GM21576 (cell line): ENCODE measurements around the gene WBP1L.
"Not testable (repeated sequence)": the region's sequence is repeated elsewhere in the genome, so short reads cannot be mapped to it uniquely, and the experiment has no call there.

ENCODE experiments used
- ATAC-seq: cut with Tn5 transposase; IDR thresholded peaks from one replicate; pipeline ENCODE4 v1.9.1; 2021; ENCODE audit warnings: mild to moderate bottlenecking, moderate library complexity; ENCODE audit not compliant: unreplicated experiment

WBP1L gene

GRCh38 chr10:102802920-102803534, 59.3 kb downstream of the WBP1L start:
- no peak for ATAC-seq

DNA sequence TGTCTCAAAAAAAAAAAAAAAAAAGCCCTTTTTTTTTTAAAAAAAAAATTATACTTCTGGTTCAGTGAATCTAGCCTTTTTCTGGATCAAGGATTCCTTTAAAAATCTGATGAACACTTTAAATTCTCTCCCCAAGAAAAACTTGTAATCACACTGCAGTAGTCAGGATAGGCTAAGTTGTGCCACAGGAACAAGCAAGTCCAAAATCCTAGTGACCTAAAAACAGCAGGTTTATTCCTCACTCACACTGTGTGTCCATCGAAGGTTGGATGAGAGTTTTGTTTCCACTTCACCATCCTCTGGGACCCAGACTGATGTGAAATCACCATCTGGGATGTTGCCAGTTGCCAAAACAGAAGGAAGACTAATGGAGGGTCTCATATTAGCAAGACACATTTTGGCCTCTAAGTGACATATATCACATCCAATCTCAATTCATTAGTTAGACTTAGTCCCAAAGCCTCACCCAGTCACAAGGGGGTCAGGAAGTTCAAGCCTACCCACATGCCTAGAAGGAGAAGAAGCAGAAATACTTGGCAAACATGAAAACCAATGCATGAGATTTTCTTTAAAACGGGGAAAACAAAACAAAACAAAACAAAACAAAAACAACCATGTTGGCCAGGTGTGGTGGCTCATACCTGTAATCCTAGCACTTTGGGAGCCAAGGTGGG, 60.8 kb downstream of the WBP1L start:
- no peak for ATAC-seq

- no peak for ATAC-seq
Observed at GRCh38 chr10:102808380-102808779, 64.6 kb downstream of the WBP1L start.

DNA sequence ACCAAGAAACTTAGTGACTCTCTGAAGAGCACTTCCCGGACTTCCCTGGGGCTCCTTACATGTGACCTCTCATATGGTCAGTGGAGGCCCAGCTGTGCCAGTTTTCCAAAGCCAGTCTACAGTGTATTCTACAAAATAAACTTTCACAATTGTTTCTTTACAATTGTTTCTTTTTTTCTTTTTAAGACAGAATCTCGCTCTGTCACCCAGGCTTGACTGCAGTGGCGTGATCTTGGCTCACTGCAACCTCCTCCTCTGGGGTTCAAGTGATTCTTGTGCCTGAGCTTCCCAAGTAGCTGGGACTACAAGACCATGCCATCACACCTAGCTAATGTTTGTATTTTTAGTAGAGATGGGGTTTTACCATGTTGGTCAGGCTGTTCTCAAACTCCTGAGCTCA, 67.6 kb downstream of the WBP1L start:
- no peak for ATAC-seq

- ATAC-seq: no peak
Observed at GRCh38 chr10:102812231-102812876, 68.6 kb downstream of the WBP1L start.

GRCh38 chr10:102813017-102813541, 69.3 kb downstream of the WBP1L start:
- ATAC-seq: no peak

DNA sequence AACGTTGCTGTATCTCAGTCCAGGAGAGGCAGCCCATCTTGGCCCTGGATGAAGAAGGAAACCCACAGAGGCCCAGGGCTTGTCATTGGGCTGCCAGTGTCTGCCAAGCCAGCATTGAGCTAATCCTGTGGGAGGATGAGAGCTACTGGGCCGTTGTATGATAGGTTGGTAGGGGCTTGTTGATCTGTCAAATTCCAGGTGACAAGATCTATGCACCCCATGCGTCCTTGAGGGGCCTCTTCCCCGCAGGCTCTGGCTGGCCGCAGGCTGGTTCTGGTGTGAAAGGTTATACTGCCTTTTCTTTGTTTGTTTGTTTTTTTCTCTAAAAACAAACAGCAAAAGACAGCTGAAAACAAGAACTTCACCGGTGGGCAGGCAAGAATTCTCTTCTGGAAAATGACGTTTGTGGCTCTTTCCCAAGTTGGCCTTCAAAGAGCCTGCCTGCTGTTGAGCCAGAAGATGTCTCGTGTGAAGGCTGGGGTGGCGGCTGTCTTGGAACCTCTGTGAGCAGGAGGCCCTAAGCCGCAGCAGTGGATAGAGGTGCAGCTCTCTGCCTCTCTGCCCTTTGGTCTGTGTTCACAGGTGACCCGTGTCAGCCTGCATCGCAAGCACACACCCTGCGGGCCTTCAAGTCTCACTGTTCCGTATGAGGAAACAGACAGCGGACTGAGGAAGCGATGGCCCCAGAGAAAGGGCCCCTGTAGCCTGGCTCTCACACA, 70.1 kb downstream of the WBP1L start:
- ATAC-seq: no peak

DNA sequence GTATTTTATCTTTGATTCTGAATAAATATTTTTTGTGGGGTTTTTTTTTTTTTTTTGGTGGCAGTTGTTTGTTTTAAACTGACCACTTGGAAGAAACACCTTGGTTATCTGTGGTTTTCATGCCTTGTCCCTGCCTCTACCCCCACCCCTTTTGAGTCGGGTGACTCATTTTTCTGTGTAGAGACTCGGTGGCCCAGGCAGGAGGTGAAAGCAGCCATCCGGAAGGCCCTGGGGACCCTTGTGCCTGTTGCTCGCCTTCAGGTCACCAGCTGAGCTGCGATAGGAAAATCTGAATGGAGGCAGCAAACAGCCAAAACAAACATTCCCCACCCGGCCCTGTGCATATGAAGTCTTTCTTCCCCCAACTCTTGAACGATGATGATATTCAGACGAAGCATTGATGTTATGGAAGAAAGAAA, 70.7 kb downstream of the WBP1L start:
- ATAC-seq: no peak

DNA sequence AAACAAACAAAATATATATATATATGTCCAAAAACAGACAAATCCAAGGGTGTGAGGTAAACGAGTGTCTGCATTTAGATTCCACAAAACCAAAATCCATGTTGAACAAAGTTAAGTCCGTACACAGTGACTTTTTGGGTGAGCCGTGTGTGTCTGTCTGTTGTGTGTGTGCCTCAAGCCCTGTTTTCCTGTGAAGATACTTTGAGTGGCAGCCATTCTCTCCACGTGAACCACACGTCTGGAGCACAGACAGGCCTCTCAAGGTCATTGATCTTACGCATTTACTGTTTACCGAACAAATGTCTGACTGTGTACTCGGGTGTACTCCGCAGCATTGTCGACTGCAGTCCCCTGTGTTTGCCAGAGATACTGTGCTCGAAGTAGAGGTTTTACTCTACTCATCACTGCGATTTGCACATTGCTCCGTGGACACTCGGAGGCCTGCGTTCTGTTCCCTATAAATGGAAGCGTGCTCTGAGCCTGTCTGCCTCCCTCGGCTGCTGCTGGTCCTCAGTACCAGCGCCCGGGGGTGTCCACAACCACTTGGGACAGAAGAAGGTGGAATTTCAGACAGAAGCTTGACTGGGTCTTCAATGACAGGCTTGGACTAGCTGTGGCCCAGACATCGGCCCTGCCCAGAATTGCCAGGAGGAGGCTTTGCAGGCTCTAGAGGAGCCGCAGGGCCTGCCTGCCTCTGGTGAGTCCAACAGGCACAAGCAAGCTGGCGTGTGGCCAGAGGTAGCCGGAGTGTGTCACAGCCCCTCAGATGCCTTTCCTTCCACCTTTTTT, 71.3 kb downstream of the WBP1L start:
- no peak for ATAC-seq

DNA sequence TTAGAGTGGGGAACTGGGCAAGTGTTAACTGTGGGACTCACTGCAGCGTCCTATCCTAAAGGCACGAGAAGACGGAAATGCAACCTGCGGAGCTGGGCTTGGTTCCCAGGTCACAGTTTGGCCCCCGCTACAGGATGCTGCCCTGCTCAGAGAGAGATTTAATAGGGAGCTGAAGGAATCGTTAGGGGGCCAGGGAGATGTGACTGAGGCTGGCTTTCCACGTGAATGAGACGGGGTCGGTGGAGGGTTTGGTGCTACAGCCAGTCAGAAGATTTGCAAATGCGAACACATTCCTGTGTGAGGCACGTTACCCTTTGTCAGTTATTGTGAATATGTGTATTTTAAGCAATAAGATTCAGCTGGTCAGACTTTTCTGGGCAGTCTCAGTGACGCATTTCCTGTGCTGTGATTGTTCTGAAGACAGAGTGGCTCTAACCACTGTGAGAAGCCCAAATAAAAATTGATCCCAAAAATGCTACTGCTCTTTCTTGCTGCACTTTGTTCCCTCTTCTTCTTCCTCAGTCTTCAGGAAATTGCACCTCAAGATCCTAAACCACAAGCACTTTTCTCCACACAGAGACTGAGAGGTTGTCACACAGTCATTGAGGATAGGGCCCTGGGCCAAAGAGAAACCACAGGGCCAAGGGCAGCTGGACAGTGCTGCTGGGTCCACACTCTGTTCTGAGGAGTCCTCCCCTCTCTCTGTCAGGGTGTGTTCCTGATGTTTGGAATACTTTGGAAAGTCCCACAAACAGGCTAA, 72.2 kb downstream of the WBP1L start:
- no peak for ATAC-seq

GRCh38 chr10:102817175-102817574, 73.4 kb downstream of the WBP1L start:
- ATAC-seq: no peak

DNA sequence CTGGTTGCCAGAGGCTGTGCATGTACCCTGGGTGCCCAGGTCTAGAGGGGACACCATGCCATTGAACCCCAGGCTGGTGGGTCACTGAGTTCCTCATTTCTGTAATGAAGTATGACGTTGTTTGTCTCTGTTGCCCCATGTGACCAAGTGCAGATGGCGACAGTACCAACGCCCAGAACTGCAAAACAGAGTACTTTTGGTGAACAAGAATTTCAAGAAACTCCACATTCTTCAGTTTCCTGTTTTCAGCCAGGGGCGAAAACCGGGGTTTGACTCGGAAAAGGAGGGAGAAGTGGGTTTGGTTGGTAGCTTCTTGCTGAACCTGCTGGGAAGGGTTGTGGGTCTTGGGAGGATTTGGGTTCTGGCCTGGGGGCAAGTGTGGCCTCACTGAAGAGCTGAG, 75.3 kb downstream of the WBP1L start:
- no peak for ATAC-seq

DNA sequence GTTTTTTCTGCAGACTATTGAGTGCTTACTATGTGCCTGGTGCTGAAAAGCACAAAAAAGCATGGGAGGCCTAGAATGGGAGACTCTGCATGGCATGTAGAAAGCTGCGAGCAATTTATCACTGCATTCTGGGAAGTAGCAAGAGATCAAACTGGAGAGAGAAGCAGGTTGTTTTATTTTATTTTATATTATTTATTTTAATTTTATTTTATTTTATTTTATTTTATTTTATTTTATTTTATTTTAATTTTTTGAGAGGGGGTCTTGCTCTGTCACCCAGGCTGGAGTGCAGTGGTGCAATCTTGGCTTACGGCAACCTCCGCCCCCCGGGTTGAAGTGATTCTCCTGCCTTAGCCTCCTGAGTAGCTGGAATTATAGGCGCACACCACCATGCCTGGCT, 76.3 kb downstream of the WBP1L start:
- not testable (repeated sequence) for ATAC-seq

- ATAC-seq: no peak
Observed at GRCh38 chr10:102822222-102822621, 78.5 kb downstream of the WBP1L start.

DNA sequence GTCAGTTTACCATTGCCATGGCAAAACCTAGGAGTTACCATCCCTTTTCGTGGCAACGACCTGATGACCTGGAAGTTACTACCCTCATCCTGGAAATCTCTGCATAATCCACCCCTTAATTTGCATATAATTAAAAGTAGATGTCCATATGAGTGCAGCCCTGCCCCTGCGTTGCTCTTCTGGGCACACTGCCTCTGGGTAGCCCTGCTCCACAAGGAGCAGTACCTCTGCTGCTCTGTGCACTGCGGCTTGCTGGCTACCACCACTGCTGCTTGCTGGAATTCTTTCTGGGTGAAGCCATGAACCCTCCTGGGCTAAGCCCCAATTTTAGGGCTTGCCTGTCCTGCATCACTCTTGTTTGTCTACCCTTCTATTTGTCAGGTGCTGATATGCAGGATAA, 80.9 kb downstream of the WBP1L start:
- no peak for ATAC-seq

DNA sequence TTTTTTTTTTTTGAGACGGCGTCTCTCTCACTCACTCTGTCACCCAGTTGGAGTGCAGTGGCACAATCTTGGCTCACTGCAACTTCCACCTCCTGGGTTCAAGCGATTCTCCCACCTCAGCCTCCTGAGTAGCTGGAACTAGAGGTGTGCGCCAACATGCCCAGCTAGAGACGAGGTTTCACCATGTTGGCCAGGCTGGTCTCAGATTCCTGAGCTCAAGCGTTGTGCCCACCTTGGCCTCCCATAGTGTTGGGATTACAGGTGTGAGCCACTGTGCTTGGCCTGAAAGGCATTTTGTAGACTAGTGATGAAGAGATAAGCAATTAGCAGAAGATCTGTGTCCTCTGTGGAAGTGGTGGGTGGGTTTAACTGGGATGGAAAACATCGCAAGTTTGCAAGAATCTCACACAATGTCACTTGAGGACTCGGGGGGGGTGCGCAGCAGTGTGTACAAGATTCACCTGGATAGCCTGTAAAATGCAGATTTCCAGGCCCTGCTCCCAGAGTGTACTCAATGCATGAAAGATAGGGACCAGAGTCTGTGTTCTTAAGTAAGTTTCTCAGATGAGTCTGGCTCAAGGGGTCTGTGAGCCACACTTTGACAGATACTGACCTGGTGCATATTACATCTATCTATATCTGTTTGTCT, 82.5 kb downstream of the WBP1L start:
- ATAC-seq: no peak

DNA sequence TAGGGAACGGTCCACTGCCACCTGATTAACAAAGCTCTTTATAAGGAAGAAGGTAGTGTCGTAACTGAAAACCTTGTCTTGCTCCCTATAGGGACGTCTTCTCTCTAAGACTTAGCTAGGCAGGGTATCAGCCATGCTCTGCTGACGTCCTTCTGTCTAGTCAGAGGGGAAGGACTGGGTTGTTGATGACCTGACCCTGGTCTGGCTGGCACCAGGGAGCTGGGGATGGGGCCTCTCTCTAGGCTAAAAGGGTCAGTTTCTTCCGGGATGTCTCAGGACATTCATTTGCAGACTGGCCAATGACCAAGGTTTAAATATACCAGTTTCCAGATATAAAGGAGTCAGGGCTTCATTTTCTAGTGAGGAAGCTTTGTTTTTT, 83.8 kb downstream of the WBP1L start:
- ATAC-seq: no peak

- no peak for ATAC-seq
Observed at GRCh38 chr10:102831322-102832071, 87.7 kb downstream of the WBP1L start.

DNA sequence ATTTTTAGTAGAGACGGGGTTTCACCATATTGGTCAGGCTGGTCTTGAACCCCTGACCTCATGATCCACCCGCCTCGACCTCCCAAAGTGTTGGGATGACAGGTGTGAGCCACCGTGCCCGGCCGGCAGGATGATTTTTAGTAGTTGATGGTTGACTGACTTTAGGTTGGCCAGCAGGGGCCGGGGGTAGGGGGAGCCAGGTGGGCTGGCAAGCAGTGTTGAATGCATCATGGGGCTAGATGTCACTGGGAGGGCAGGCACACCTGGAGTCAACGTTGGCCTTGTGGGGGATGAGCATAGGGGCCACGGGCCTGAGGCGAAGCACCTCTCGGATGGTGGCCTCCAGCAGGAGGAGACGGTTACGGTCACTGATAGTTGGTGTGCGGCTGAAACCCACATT, 88.5 kb downstream of the WBP1L start:
- ATAC-seq: no peak
